A549 (cell line): ENCODE data around the gene CHTOP. TPM values are rescaled to one million over a fixed set of nuclear protein-coding genes. Genes with fewer than 3 reads are reported as not detected.
"Not testable (repeated sequence)": the region's sequence is repeated elsewhere in the genome, so short reads cannot be mapped to it uniquely, and the experiment has no call there.

Source experiments
- ATAC-seq, 2 experiments: fragments of 200-7000 bp in 1 of 2; fragments of >200 bp in 1 of 2; cut with Nextera tagmentation in 1 of 2; cut with Tn5 transposase in 1 of 2; 3 replicates each; pipeline versions ENCODE4 v1.8.0 to v1.9.1; 2018 to 2020; ENCODE audit warnings: mild to moderate bottlenecking in 1 of 2, moderate library complexity in 1 of 2
- CTCF ChIA-PET: fragments of 300-600 bp; sonication (Branson Sonifier 250); formaldehyde crosslinking; extraction: SDS; loops from one replicate; lab custom pipeline; 2021; ENCODE audit warnings: antibody characterized with exemption, inconsistent platforms; lab: Yijun Ruan, JAX
- POLR2A ChIA-PET: fragments of 350-600 bp; formaldehyde crosslinking; extraction: SDS; loops from one replicate; lab custom pipeline; 2021; ENCODE audit warnings: antibody characterized with exemption, inconsistent platforms; lab: Yijun Ruan, JAX
- DNase-seq, 2 experiments: peaks; one replicate each; pipeline versions ENCODE4 v3.0.0 to v3.0.0-alpha.2; 2011 to 2016; ENCODE audit warnings: low read depth in 1 of 2, low spot score in 1 of 2
- FAIRE-seq: peaks from 2 replicates; lab custom pipeline; 2011; peaks lifted over from hg19 to GRCh38; lab: Jason Lieb, UNC
- H3K27ac ChIP-seq, 2 experiments: fragments of >200 bp; sonication (Bioruptor Twin); formaldehyde crosslinking; 3 replicates each; pipeline ENCODE4 v1.5.1; 2016 to 2017
- H3K4me1 ChIP-seq: fragments of >200 bp; sonication (Bioruptor Twin); formaldehyde crosslinking; 3 replicates; pipeline ENCODE4 v1.6.1; 2016
- H3K4me2 ChIP-seq: fragments of >200 bp; sonication (Bioruptor Twin); formaldehyde crosslinking; 3 replicates; pipeline ENCODE4 v1.6.1; 2016
- H3K4me3 ChIP-seq: fragments of >200 bp; sonication (Bioruptor Twin); formaldehyde crosslinking; 3 replicates; pipeline ENCODE4 v1.5.1; 2016
- H3K9me3 ChIP-seq: fragments of >200 bp; sonication (Bioruptor Twin); formaldehyde crosslinking; 3 replicates; pipeline ENCODE4 v1.6.1; 2016
- BHLHE40 ChIP-seq: IDR thresholded peaks from 2 replicates; pipeline ENCODE4 v1.6.1; 2012; ENCODE audit warnings: low read depth, low read length, inconsistent platforms
- CHD2 ChIP-seq: fragments of 150-350 bp; IDR thresholded peaks from 2 replicates; pipeline ENCODE4 v1.6.1; 2014; ENCODE audit warnings: low read length; ENCODE audit not compliant: partially characterized antibody
- CTCF ChIP-seq: fragments of >200 bp; sonication (Bioruptor Twin); formaldehyde crosslinking; IDR thresholded peaks from 3 replicates; pipeline ENCODE4 v1.5.1; 2016
- ESRRA ChIP-seq: fragments of 150-350 bp; IDR thresholded peaks from 2 replicates; pipeline ENCODE4 v1.6.1; 2014; ENCODE audit warnings: mild to moderate bottlenecking, low read length, borderline replicate concordance
- HDAC2 ChIP-seq: fragments of 200-600 bp; sonication (generic); IDR thresholded peaks from 2 replicates; pipeline ENCODE4 v1.6.1; 2016
- HEYL ChIP-seq: fragments of 250-450 bp; sonication (Bioruptor Pico); IDR thresholded peaks from 2 replicates; pipeline ENCODE4 v1.8.0; 2021; ENCODE audit warnings: mild to moderate bottlenecking, moderate library complexity
- HOXA7 ChIP-seq: fragments of 250-450 bp; sonication (Bioruptor Pico); IDR thresholded peaks from 2 replicates; pipeline ENCODE4 v1.5.0; 2020; ENCODE audit warnings: mild to moderate bottlenecking, moderate library complexity
- PHF8 ChIP-seq: fragments of 200-600 bp; sonication (generic); IDR thresholded peaks from 2 replicates; pipeline ENCODE4 v1.6.1; 2016; ENCODE audit warnings: low read depth, mild to moderate bottlenecking, antibody characterized with exemption, moderate library complexity, borderline replicate concordance
- RAD21 ChIP-seq, 2 experiments: fragments of >200 bp in 1 of 2; sonication (Bioruptor Twin) in 1 of 2; formaldehyde crosslinking in 1 of 2; IDR thresholded peaks in 1 of 2; conservative IDR thresholded peaks in 1 of 2; 2 replicates in 1 of 2; 3 replicates in 1 of 2; pipeline ENCODE4 v1.6.1; 2012 to 2018; ENCODE audit warnings: inconsistent platforms in 1 of 2
- RFX5 ChIP-seq: fragments of 450-650 bp; IDR thresholded peaks from 2 replicates; pipeline ENCODE4 v1.7.1; 2014; ENCODE audit warnings: antibody characterized with exemption, mild to moderate bottlenecking, moderate library complexity
- SMC3 ChIP-seq: fragments of >200 bp; sonication (Bioruptor Twin); formaldehyde crosslinking; IDR thresholded peaks from 3 replicates; pipeline ENCODE4 v1.6.1; 2018; ENCODE audit warnings: inconsistent platforms
- WGBS: methylation state at CpG from one replicate; pipeline ENCODE4 v1.1.6; 2017; ENCODE audit errors: missing lambda C conversion rate; 5-methylcytosine and 5-hydroxymethylcytosine counted together
- polyA plus RNA-seq, 4 experiments: library from polyadenylated mRNA; depleted of rRNA in 3 of 4; stranded (reverse); fragments of >200 nt; fragmentation: RNase III in 1 of 4; extraction: RNeasy Plus Mini Kit Qiagen cat#74134 plus additional on column Dnase treatment in 1 of 4; gene quantifications; 2 replicates in 3 of 4; 3 replicates in 1 of 4; pipeline ENCODE4 v1.2.3, GENCODE V29; 2011 to 2017
- TF ChIP-seq, protein P1 (sequence below): IDR thresholded peaks from 2 replicates; pipeline ENCODE4 v1.6.1; 2012

The CHTOP gene
- polyA plus RNA-seq, 2 of the 4 experiments (the other 2 are of a cell fraction), result 79.2 to 98.1 TPM

- CTCF ChIA-PET, result interaction anchor here (0.6 to 3.0 kb wide), 28 partner anchors 9 to 680 kb away, joined by 3 to 15 read pairs (median 3); partner anchors contain the start of genes RAB13 and S100A13
- DNase-seq, result peak in 1 of 2 experiments; percentile 80
These were observed 37.9 kb downstream of the CHTOP start for GRCh38 chr1:153671628-153672353.

GRCh38 chr1:153673511-153673910, 39.6 kb downstream of the CHTOP start:
- TF ChIP-seq HEYL (CRISPR knock-in tag), result no peak
- TF ChIP-seq HOXA7 (CRISPR knock-in tag), result no peak
- no peak for TF ChIP-seq SMC3
- no peak for TF ChIP-seq BHLHE40
- TF ChIP-seq ESRRA, result no peak
- no peak for TF ChIP-seq RFX5
- Histone ChIP-seq H3K4me3 (no peak overlapping the region), H3K4me1 (peaks cover 16% of the 10 kb centered on the region), H3K4me2 (no peak overlapping the region), H3K27ac (no peak overlapping the region), H3K9me3 (no peaks in the 10 kb centered on the region)
- CTCF ChIA-PET, result interaction anchor here (1.1 to 9.1 kb wide), 6 partner anchors 8 to 123 kb away, joined by 3 to 130 read pairs (median 10); partner anchors contain the start of gene SLC27A3
- 91% methylated on average over 2 of the region's 2 CpGs for WGBS
- ATAC-seq, result no peak
- DNase-seq, result no peak
- FAIRE-seq, result no peak
- POLR2A ChIA-PET, result no interaction called here

More at GRCh38 chr1:153671628-153672353, 37.9 kb downstream of the CHTOP start:
- POLR2A ChIA-PET, result interaction anchor here (0.9 to 2.2 kb wide), 9 partner anchors 23 to 318 kb away, joined by 3 to 10 read pairs (median 7); partner anchors contain the start of genes CHTOP, CREB3L4, INTS3 and RAB13
- peak; percentile 28; the same call in 2 of the 3 replicates for TF ChIP-seq SMC3
- TF ChIP-seq RAD21 (conservative IDR thresholded peaks at IDR 0.05 in 1 of 2, IDR thresholded peaks at IDR 0.05 in 1 of 2), result 0 out of 5 replicates have a peak, but pooled peaks of 1 of the 2 experiments have one; percentile 23
- peak; percentile 33; the same call in 1 of the 2 replicates for TF ChIP-seq PHF8
- 0 out of 2 replicates have a peak, but pooled peaks have one; percentile 66 for TF ChIP-seq HDAC2
- TF ChIP-seq, protein P1, sequence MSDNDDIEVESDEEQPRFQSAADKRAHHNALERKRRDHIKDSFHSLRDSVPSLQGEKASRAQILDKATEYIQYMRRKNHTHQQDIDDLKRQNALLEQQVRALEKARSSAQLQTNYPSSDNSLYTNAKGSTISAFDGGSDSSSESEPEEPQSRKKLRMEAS, result 0 out of 2 replicates have a peak, but pooled peaks have one; percentile 8
- TF ChIP-seq, all 56 proteins: peak for 5; not testable (repeated sequence) for 51
- Histone ChIP-seq H3K4me2 (peak overlapping the region; percentile 80), H3K27ac (peak overlapping the region; percentile 71 to 85), H3K4me3 (peak overlapping the region; percentile 58)
- H3K4me1 ChIP-seq, H3K9me3 ChIP-seq, FAIRE-seq: not testable (repeated sequence)
- ATAC-seq, result peak; percentile 27 to 76; a peak in 4 of 6 replicates
- WGBS, result 2% methylated on average over 28 of the region's 28 CpGs

GRCh38 chr1:153677718-153678518, 44.1 kb downstream of the CHTOP start:
- peak; percentile 76 for FAIRE-seq
- CTCF ChIA-PET, result interaction anchor here (0.6 to 9.1 kb wide), 53 partner anchors 9 to 353 kb away, joined by 3 to 130 read pairs (median 5); partner anchors contain the start of genes CREB3L4, DENND4B, INTS3 and JTB
- WGBS, result 10% methylated on average over 29 of the region's 29 CpGs

More at GRCh38 chr1:153677718-153678518, 44.1 kb downstream of the CHTOP start:
- peaks cover 11% of the 10 kb centered on the region; the same call in 2 of the 3 replicates for H3K4me1 ChIP-seq
- POLR2A ChIA-PET, result interaction anchor here (0.6 to 0.9 kb wide), 2 partner anchors 50 to 312 kb away, joined by 3 to 5 read pairs; partner anchors contain the start of gene INTS3
- peak overlapping the region; percentile 48 for H3K4me3 ChIP-seq
- DNase-seq (peak; percentile 68 to 69), ATAC-seq (peak; percentile 65 to 79; a peak in 5 of 6 replicates)
- TF ChIP-seq CTCF, result peak; percentile 94
- TF ChIP-seq CHD2, result no peak
- TF ChIP-seq RAD21 (conservative IDR thresholded peaks at IDR 0.05 in 1 of 2, IDR thresholded peaks at IDR 0.05 in 1 of 2), result peak; percentile 95
- peak; percentile 88 for TF ChIP-seq SMC3
- H3K9me3 ChIP-seq, result no peaks in the 10 kb centered on the region
- peak overlapping the region in 1 of 2 experiments; percentile 81; a peak in 5 of 6 replicates for H3K27ac ChIP-seq
- H3K4me2 ChIP-seq, result peak overlapping the region; percentile 96
